Uterus (tissue), 2 donors: ENCODE results near the gene TRAPPC6A.

Source experiments
- CTCF ChIP-seq, 4 experiments: fragments of 200-600 bp in 2 of 4; fragments of 450-650 bp in 2 of 4; sonication (generic) in 2 of 4; IDR thresholded peaks; one replicate each; pipeline ENCODE4 v1.5.1; 2016 to 2019; ENCODE audit warnings: antibody characterized with exemption in 4 of 4, mild to moderate bottlenecking in 2 of 4, moderate library complexity in 1 of 4
- POLR2A ChIP-seq, 2 donors: fragments of 450-650 bp; IDR thresholded peaks; one replicate each; pipeline ENCODE4 v1.6.1; 2016; ENCODE audit warnings: antibody characterized with exemption in 2 of 2, mild to moderate bottlenecking in 1 of 2, moderate library complexity in 1 of 2

- TF ChIP-seq POLR2A (IDR thresholded peaks at IDR 0.05): no peak
- TF ChIP-seq CTCF (IDR thresholded peaks at IDR 0.05): no peak
Observed at GRCh38 chr19:45175515-45176345, 2.3 kb downstream of the TRAPPC6A start.
